HepG2 (cell line): ENCODE data around the gene KCNJ14. TPM values are rescaled to one million over a fixed set of nuclear protein-coding genes. Genes with fewer than 3 reads are reported as not detected.

Source experiments
- ATAC-seq: fragments of 200-7000 bp; cut with Tn5 transposase; 3 replicates; pipeline ENCODE4 v1.9.1; 2020; ENCODE audit warnings: mild to moderate bottlenecking, moderate library complexity
- BruUV-seq: library from RNA; stranded (reverse); fragments of 400-500 nt; replicated peaks from 2 replicates; lab custom pipeline; 2021; lab: Mats Ljungman, UMichigan
- CTCF ChIA-PET: fragments of 300-600 bp; formaldehyde crosslinking; extraction: SDS; loops from one replicate; lab custom pipeline; 2021; ENCODE audit warnings: low total read pairs, inconsistent platforms, low intra/inter-chr PET ratio; lab: Yijun Ruan, JAX
- POLR2A ChIA-PET: fragments of 350-600 bp; sonication (Branson Sonifier 250); formaldehyde crosslinking; loops from one replicate; lab custom pipeline; 2020; ENCODE audit warnings: antibody characterized with exemption, inconsistent platforms; lab: Yijun Ruan, JAX
- DNase-seq: peaks from one replicate; pipeline ENCODE4 v3.0.0-alpha.2; 2015; ENCODE audit warnings: low spot score
- FAIRE-seq: peaks from 3 replicates; lab custom pipeline; 2011; peaks lifted over from hg19 to GRCh38; lab: Jason Lieb, UNC
- H2AFZ ChIP-seq: one replicate; pipeline ENCODE4 v1.6.1; 2011; ENCODE audit warnings: low read length, inconsistent platforms
- H3K27ac ChIP-seq: fragments of 300-600 bp; 3 replicates; pipeline ENCODE4 v1.8.0; 2011; ENCODE audit warnings: mixed run types, mild to moderate bottlenecking, mixed read lengths, low read length, inconsistent platforms; ENCODE audit not compliant: insufficient read depth; ENCODE audit errors: extremely low read length
- H3K27me3 ChIP-seq, 2 experiments: fragments of 200-600 bp in 1 of 2; 2 replicates in 1 of 2; 3 replicates in 1 of 2; pipeline versions ENCODE4 v1.6.0 to v1.8.0; 2011; ENCODE audit warnings: low read length in 2 of 2, mild to moderate bottlenecking in 2 of 2, moderate library complexity in 2 of 2, inconsistent platforms in 1 of 2; ENCODE audit not compliant: insufficient read depth in 2 of 2, control insufficient read depth in 1 of 2
- H3K36me3 ChIP-seq, 2 experiments: fragments of 200-600 bp in 1 of 2; replicated peaks in 1 of 2; 2 replicates in 1 of 2; 3 replicates in 1 of 2; pipeline versions ENCODE4 v1.5.1 to v1.8.0; 2011; ENCODE audit warnings: low read length in 2 of 2, inconsistent platforms in 1 of 2; ENCODE audit not compliant: insufficient read depth in 2 of 2, control insufficient read depth in 1 of 2
- H3K4me1 ChIP-seq: 2 replicates; pipeline ENCODE4 v1.5.1; 2012; ENCODE audit warnings: low read length, inconsistent platforms; ENCODE audit not compliant: insufficient read depth
- H3K4me2 ChIP-seq: 2 replicates; pipeline ENCODE4 v1.6.0; 2011; ENCODE audit warnings: low read depth, low read length, inconsistent platforms
- H3K4me3 ChIP-seq, 3 experiments: fragments of 200-600 bp in 1 of 3; sonication (generic), shearing (Covaris generic) in 1 of 3; replicated peaks in 1 of 3; 2 replicates each; pipeline ENCODE4 v1.5.1; 2011 to 2016; ENCODE audit warnings: low read length in 3 of 3, inconsistent platforms in 2 of 3, low read depth in 2 of 3, mild to moderate bottlenecking in 2 of 3, control low read depth in 1 of 3, mixed read lengths in 1 of 3; ENCODE audit not compliant: insufficient read depth in 1 of 3
- H3K79me2 ChIP-seq: one replicate; pipeline ENCODE4 v1.6.1; 2011; ENCODE audit warnings: low read length, inconsistent platforms; ENCODE audit not compliant: insufficient read depth
- H3K9ac ChIP-seq: 2 replicates; pipeline ENCODE4 v1.6.0; 2011; ENCODE audit warnings: mild to moderate bottlenecking, low read depth, low read length, inconsistent platforms; ENCODE audit not compliant: insufficient read depth
- H3K9me3 ChIP-seq: 2 replicates; pipeline ENCODE4 v1.5.1; 2012; ENCODE audit warnings: mild to moderate bottlenecking, low read length
- H4K20me1 ChIP-seq: 2 replicates; pipeline ENCODE4 v1.6.0; 2011; ENCODE audit warnings: inconsistent platforms, mild to moderate bottlenecking, low read length, moderate library complexity; ENCODE audit not compliant: insufficient read depth
- AGO2 ChIP-seq: fragments of 200-400 bp; formaldehyde crosslinking; optimal IDR thresholded peaks from 2 replicates; pipeline ENCODE3; 2017; ENCODE audit warnings: mild to moderate bottlenecking, low read depth, low read length, moderate library complexity
- FOXC1 ChIP-seq: sonication (generic); formaldehyde crosslinking; IDR thresholded peaks from 2 replicates; pipeline ENCODE4 v1.8.0; 2022; ENCODE audit warnings: mild to moderate bottlenecking, missing genetic modification reagents, borderline replicate concordance
- MEF2D ChIP-seq: sonication (generic); formaldehyde crosslinking; IDR thresholded peaks from 2 replicates; pipeline ENCODE4 v1.5.1; 2020; ENCODE audit warnings: mild to moderate bottlenecking, missing genetic modification reagents
- PHF8 ChIP-seq: sonication (generic); formaldehyde crosslinking; IDR thresholded peaks from 2 replicates; pipeline ENCODE4 v1.5.0; 2020; ENCODE audit warnings: missing genetic modification reagents
- RBM39 ChIP-seq: fragments of 200-400 bp; formaldehyde crosslinking; IDR thresholded peaks from one replicate; pipeline ENCODE4 v1.6.1; 2018; ENCODE audit warnings: antibody characterized with exemption, mild to moderate bottlenecking, low read depth, low read length; ENCODE audit not compliant: poor library complexity, severe bottlenecking
- RFXANK ChIP-seq: IDR thresholded peaks from 2 replicates; pipeline ENCODE4 v1.6.1; 2016
- ZC3H13 ChIP-seq: sonication (generic); formaldehyde crosslinking; IDR thresholded peaks from 2 replicates; pipeline ENCODE4 v1.8.1; 2023; ENCODE audit warnings: mild to moderate bottlenecking, missing genetic modification reagents, moderate library complexity
- ZNF343 ChIP-seq: sonication (generic); formaldehyde crosslinking; IDR thresholded peaks from 2 replicates; pipeline ENCODE4 v1.4.0; 2020; ENCODE audit warnings: mild to moderate bottlenecking, missing genetic modification reagents
- ZNF704 ChIP-seq: sonication (generic); formaldehyde crosslinking; IDR thresholded peaks from 2 replicates; pipeline ENCODE4 v1.8.1; 2023; ENCODE audit warnings: mild to moderate bottlenecking, inconsistent platforms, moderate library complexity, missing genetic modification reagents, borderline replicate concordance
- WGBS: methylation state at CpG from one replicate; pipeline ENCODE4 v1.1.6; 2017; ENCODE audit warnings: low lambda C conversion rate; 5-methylcytosine and 5-hydroxymethylcytosine counted together
- in situ Hi-C: cut with HindIII; loops from 2 replicates; pipeline ENCODE4 v1.10.0; 2017; ENCODE audit warnings: low pct_unique_long_range_greater_than_20kb; ENCODE audit not compliant: extremely low pct_ligation_motif_present
- intact Hi-C: fragments of 100-400 bp; cut with micrococcal nuclease; formaldehyde crosslinking; loops from one replicate; pipeline ENCODE4 v1.10.0; 2022; ENCODE audit not compliant: unreplicated experiment
- polyA plus RNA-seq, 8 experiments: library from polyadenylated mRNA; depleted of rRNA in 3 of 8; stranded (reverse) in 7 of 8; unstranded in 1 of 8; fragments of >200 nt; fragmentation: Illumina TruSeq in 4 of 8; extraction: Trizol in 4 of 8; gene quantifications; 2 replicates each; pipeline versions ENCODE4 v1.2.1 to v1.2.3, GENCODE V29; 2011 to 2016; ENCODE audit warnings: low read depth in 4 of 8, missing spikeins in 1 of 8, mixed read lengths in 1 of 8; ENCODE audit not compliant: insufficient read depth in 1 of 8
- total RNA-seq, 5 experiments: library from RNA; depleted of rRNA; stranded (reverse); fragments of >200 nt; fragmentation: Illumina TruSeq; extraction: Trizol; gene quantifications; 2 replicates each; pipeline ENCODE4 v1.2.3, GENCODE V29; 2016; ENCODE audit warnings: low read depth in 1 of 5

The KCNJ14 gene
- total and polyA plus RNA-seq, 2 of the 13 experiments (the other 11 are each of a cell fraction or from before 2014, with no cell fraction given) = 0.20 to 0.51 TPM

DNA sequence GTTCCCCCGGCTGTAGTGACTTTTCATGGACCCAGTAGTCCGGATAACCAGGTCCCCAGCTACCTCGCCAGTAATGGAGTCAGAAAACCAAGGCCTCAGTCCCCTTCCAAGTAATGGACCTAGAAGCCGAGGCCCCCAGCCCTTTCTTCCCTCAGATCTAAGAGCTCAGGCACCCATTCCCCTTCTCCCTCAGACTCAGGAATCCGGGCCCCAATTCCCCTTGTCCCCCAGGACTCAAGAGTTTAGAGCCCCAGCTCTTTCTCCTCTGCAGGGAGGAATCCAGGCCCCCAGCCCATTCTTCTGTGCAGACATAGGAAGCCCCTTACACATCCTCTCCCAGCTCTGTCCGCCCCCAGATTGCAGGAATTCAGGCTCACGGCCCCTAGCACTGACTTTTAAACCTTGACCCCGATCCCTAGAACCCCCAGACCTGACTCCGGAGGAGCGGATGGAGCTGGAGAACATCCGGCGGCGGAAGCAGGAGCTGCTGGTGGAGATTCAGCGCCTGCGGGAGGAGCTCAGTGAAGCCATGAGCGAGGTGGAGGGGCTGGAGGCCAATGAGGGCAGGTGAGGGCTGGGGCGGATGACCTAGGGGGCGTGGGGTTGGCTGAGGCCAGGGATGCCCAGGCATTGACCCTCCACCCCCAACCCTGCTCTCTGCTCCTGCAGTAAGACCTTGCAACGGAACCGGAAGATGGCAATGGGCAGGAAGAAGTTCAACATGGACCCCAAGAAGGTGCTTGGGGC, 14.7 kb downstream of the KCNJ14 start:
- H3K4me2 ChIP-seq = peak overlapping the region; percentile 79
- peak overlapping the region; percentile 91 for H3K27ac ChIP-seq
- ATAC-seq (no peak), DNase-seq (no peak), FAIRE-seq (no peak)
- no peak overlapping the region for H2AFZ ChIP-seq
- H3K4me1 ChIP-seq = peaks cover 17% of the 10 kb centered on the region
- intact Hi-C loops = loop anchor here (1.0 kb wide), 1 partner anchor 25 kb away; the partner anchor contains the start of gene GRWD1
- in situ Hi-C loops = no loop called here
- WGBS = 68% methylated on average over 17 of the region's 20 CpGs
- no peaks in the 10 kb centered on the region for H3K9me3 ChIP-seq
- peak overlapping the region; percentile 76 to 97 (median 82) for H3K4me3 ChIP-seq
- no peaks in the 10 kb centered on the region; the same call in 1 of the 2 replicates for H4K20me1 ChIP-seq
- H3K9ac ChIP-seq = peak overlapping the region; percentile 94
- TF ChIP-seq ZNF704 = 0 out of 2 replicates have a peak, but pooled peaks have one; percentile 8
- TF ChIP-seq FOXC1 (CRISPR knock-in tag) = no peak
- no peak for TF ChIP-seq RFXANK (CRISPR knock-in tag)
- no peak for TF ChIP-seq PHF8 (CRISPR knock-in tag)
- peak; percentile 10 for TF ChIP-seq RBM39
- TF ChIP-seq ZC3H13 (CRISPR knock-in tag) = 0 out of 2 replicates have a peak, but pooled peaks have one; percentile 6
- 0 out of 2 replicates have a peak, but pooled peaks have one; percentile 11 for TF ChIP-seq MEF2D
- TF ChIP-seq AGO2 = peak; percentile 32
- 0 out of 2 replicates have a peak, but pooled peaks have one; percentile 4 for TF ChIP-seq ZNF343 (CRISPR knock-in tag)
- TF ChIP-seq, all 625 proteins: peak for 6
- Histone ChIP-seq H3K79me2 (peaks cover 5% of the 10 kb centered on the region), H3K27me3 (no peaks in the 10 kb centered on the region; a peak in 1 of 5 replicates), H3K36me3 (peaks cover 21 to 44% of the 10 kb centered on the region in 2 experiments; a peak in 4 of 5 replicates)
- ChIA-PET CTCF (interaction anchor here (0.6 kb wide), 1 partner anchor 114 kb away, joined by 3 read pairs; no protein-coding TSS in a partner anchor), POLR2A (interaction anchor here (0.7 to 1.5 kb wide), 3 partner anchors 17 to 107 kb away, joined by 3 to 7 read pairs (median 3); no protein-coding TSS in a partner anchor)
- BruUV-seq = no TSS peak
